B cell (primary cell): Measurements from ENCODE around the gene HMOX2.

ENCODE experiments used
- EZH2 ChIP-seq: IDR thresholded peaks from 2 replicates; pipeline ENCODE4 v1.6.1; 2012; ENCODE audit warnings: borderline replicate concordance, low read depth, mild to moderate bottlenecking, moderate library complexity, low read length; ENCODE audit not compliant: insufficient read depth, poor library complexity, severe bottlenecking
- TF ChIP-seq, protein P1 (sequence below): fragments of 200-600 bp; IDR thresholded peaks from one replicate; pipeline ENCODE4 v1.8.0; 2022; ENCODE audit warnings: antibody characterized with exemption, mild to moderate bottlenecking

DNA sequence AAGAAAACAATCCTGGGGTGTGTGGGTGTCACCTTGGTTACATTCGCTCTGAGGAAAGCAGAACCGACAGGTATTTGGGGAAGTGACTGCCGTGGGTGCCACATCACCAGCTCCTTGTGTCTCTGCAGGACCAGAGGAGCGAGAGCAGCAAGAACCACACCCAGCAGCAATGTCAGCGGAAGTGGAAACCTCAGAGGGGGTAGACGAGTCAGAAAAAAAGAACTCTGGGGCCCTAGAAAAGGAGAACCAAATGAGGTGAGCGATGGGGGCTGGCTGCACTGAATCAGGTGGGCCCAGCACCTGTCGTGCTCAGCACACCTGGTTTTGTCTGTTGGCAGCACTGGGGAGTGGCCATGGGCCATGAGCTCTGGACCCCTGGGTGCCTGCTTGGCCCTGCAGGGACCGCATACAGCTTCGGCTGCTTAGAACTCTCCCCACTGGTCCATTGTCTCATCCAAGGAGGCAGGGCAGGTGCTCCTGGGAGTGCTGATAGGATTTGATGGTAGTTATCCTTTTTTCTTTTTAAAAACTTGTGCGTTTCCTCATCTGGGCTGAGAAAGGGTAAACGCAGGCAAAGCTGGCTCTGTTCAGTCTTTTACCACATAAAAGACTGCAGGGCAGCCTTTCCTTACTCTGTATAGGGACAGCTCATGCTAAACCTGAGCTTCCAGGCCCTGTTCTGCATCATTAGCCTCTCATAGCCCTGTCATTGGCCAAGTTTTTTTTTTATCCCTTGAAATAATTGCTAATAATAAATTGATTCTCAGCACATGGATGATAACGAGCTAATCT, 29.4 kb downstream of the HMOX2 start:
- TF ChIP-seq, protein P1, sequence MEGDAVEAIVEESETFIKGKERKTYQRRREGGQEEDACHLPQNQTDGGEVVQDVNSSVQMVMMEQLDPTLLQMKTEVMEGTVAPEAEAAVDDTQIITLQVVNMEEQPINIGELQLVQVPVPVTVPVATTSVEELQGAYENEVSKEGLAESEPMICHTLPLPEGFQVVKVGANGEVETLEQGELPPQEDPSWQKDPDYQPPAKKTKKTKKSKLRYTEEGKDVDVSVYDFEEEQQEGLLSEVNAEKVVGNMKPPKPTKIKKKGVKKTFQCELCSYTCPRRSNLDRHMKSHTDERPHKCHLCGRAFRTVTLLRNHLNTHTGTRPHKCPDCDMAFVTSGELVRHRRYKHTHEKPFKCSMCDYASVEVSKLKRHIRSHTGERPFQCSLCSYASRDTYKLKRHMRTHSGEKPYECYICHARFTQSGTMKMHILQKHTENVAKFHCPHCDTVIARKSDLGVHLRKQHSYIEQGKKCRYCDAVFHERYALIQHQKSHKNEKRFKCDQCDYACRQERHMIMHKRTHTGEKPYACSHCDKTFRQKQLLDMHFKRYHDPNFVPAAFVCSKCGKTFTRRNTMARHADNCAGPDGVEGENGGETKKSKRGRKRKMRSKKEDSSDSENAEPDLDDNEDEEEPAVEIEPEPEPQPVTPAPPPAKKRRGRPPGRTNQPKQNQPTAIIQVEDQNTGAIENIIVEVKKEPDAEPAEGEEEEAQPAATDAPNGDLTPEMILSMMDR, result no peak
- no peak for TF ChIP-seq EZH2
